IPS-18c (cell line): ENCODE data around the gene LILRB4.
"Not testable (repeated sequence)": the region's sequence is repeated elsewhere in the genome, so short reads cannot be mapped to it uniquely, and the experiment has no call there.

Experiments used
- H3K4me3 ChIP-seq: 2 replicates; pipeline ENCODE4 v1.7.0; 2013; ENCODE audit warnings: low read depth, mild to moderate bottlenecking, low read length, moderate library complexity; ENCODE audit not compliant: insufficient read depth
- H3K9me3 ChIP-seq: one replicate; pipeline ENCODE4 v1.6.1; 2013; ENCODE audit warnings: mild to moderate bottlenecking, low read length, moderate library complexity; ENCODE audit not compliant: control insufficient read depth, insufficient read depth

Gene LILRB4

GRCh38 chr19:54662730-54663129, at the start of gene LILRB4:
Gene LILRB4, plus strand, starts transcription at chr19:54662985. Its CDS starts 49 bp downstream, at chr19:54663034.
- Histone ChIP-seq H3K9me3 (peaks cover 21% of the 10 kb centered on the region), H3K4me3 (no peak within 1 kb of the TSS)

GRCh38 chr19:54614726-54615125, 48.1 kb upstream of the LILRB4 start:
- Histone ChIP-seq H3K9me3 (no peaks in the 10 kb centered on the region), H3K4me3 (no peak overlapping the region)

GRCh38 chr19:54616057-54616456, 46.7 kb upstream of the LILRB4 start:
- Histone ChIP-seq H3K4me3 (no peak overlapping the region), H3K9me3 (peaks cover 3% of the 10 kb centered on the region)

GRCh38 chr19:54616821-54617560, 45.8 kb upstream of the LILRB4 start:
- Histone ChIP-seq H3K9me3 (peaks cover 3% of the 10 kb centered on the region), H3K4me3 (no peak overlapping the region)

GRCh38 chr19:54620464-54620863, 42.3 kb upstream of the LILRB4 start:
- Histone ChIP-seq H3K4me3 (no peak overlapping the region), H3K9me3 (peaks cover 3% of the 10 kb centered on the region)

- no peak overlapping the region for H3K4me3 ChIP-seq
These were observed 40.4 kb upstream of the LILRB4 start for GRCh38 chr19:54622431-54622830.

GRCh38 chr19:54624234-54624633, 38.6 kb upstream of the LILRB4 start:
- not testable (repeated sequence) for H3K4me3 ChIP-seq, H3K9me3 ChIP-seq

More at GRCh38 chr19:54622431-54622830, 40.4 kb upstream of the LILRB4 start:
- peaks cover 6% of the 10 kb centered on the region for H3K9me3 ChIP-seq

- not testable (repeated sequence) for H3K4me3 ChIP-seq, H3K9me3 ChIP-seq
These were observed 37.7 kb upstream of the LILRB4 start for GRCh38 chr19:54624934-54625730.

GRCh38 chr19:54626757-54627156, 36.0 kb upstream of the LILRB4 start:
- Histone ChIP-seq H3K4me3 (no peak overlapping the region), H3K9me3 (peaks cover 7% of the 10 kb centered on the region)

- H3K9me3 ChIP-seq, H3K4me3 ChIP-seq: not testable (repeated sequence)
These were observed 34.9 kb upstream of the LILRB4 start for GRCh38 chr19:54627912-54628311.

GRCh38 chr19:54630262-54630661, 32.5 kb upstream of the LILRB4 start, which contains the start of gene LILRB1:
Gene LILRB1, plus strand, starts transcription at chr19:54630484. Its CDS starts 590 bp downstream, at chr19:54631074.
- not testable (repeated sequence) for H3K4me3 ChIP-seq
- peaks cover 11% of the 10 kb centered on the region for H3K9me3 ChIP-seq

- H3K4me3 ChIP-seq = no peak overlapping the region
- peaks cover 13% of the 10 kb centered on the region for H3K9me3 ChIP-seq
These were observed 32.0 kb upstream of the LILRB4 start for GRCh38 chr19:54630782-54631181.

GRCh38 chr19:54631489-54632337, 31.1 kb upstream of the LILRB4 start:
- H3K9me3 ChIP-seq = peaks cover 11% of the 10 kb centered on the region
- H3K4me3 ChIP-seq = not testable (repeated sequence)

GRCh38 chr19:54632517-54632916, 30.3 kb upstream of the LILRB4 start:
- H3K4me3 ChIP-seq, H3K9me3 ChIP-seq: not testable (repeated sequence)

- peaks cover 9% of the 10 kb centered on the region for H3K9me3 ChIP-seq
These were observed 29.4 kb upstream of the LILRB4 start for GRCh38 chr19:54633401-54633800.

GRCh38 chr19:54636081-54636480, 26.7 kb upstream of the LILRB4 start:
- not testable (repeated sequence) for H3K9me3 ChIP-seq, H3K4me3 ChIP-seq

More at GRCh38 chr19:54633401-54633800, 29.4 kb upstream of the LILRB4 start:
- H3K4me3 ChIP-seq = no peak overlapping the region

GRCh38 chr19:54638683-54639082, 24.1 kb upstream of the LILRB4 start:
- Histone ChIP-seq H3K9me3 (peaks cover 7% of the 10 kb centered on the region), H3K4me3 (no peak overlapping the region)
